HG02798 (cell line): ENCODE measurements around the gene ANO3.

ENCODE experiments used
- ATAC-seq: cut with Tn5 transposase; IDR thresholded peaks from one replicate; pipeline ENCODE4 v1.9.1; 2021; ENCODE audit warnings: mild to moderate bottlenecking; ENCODE audit not compliant: unreplicated experiment, poor library complexity

Gene ANO3

DNA sequence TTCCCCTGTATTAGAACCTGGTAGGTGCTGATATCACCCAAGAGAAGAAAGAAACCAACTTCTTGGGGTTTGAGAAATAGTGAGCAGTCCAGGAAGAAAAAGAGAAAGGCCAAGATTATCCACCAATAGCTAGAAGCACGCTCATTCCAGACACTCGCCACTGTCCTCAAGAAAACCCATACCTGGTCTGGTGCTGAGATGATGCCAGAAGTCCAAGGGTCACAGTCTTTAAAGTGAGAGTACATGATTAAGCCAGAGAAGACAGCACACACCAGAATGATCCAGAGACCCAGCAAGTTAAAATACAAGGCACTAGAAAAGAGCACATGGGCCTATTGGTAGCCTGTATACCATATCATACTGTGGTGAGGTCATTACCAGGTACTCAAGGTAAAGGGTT, 366.3 kb downstream of the ANO3 start:
- ATAC-seq, result no peak

DNA sequence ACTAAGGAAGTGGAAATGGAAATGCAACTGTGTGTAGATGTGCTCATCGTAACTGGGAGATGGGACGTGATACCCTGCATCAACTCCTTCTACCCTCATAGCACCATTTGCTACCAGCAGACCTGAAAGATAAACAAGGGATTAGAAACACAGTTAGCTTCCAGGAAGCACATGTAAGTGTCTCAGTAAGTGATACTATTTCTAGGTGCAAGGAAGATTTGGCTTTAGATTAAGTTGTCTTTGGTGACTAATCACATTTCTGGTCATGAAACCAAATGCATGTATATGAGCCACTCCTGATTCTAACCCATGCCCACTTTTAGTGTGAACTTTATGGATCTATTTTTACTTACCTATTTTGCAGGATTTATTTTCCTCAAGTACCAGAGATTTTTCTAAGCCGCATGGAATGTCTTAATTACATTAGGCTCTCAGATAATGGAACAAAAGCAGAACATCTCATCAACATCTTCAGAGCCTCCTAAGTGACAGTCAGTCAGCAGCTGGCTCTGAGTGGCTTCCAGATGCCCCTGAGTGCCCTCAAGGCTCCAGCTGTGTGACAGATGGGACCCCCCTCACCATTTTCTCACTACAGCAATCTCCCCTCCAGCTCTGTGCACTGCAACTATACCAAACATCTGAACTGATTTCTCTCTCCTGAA, 368.8 kb downstream of the ANO3 start:
- no peak for ATAC-seq

DNA sequence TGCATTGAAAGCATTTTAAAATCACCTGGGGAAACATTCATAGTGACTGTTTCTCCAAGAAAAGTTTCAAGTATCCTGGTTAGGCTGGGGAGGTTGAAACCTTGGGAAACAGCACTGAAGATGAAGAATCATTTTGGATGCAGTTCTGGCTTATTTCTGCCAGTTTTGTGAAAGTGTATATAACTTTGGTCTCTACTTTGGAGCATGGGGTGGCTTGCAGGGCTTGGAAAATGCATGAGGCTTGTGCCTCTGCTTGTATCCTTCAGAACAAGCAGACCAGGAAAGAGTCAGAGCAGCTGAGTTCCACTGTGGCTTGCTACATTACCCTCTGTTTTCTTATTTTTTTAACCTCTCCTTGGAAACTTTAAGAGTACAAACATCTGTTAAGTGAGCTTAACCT, 370.5 kb downstream of the ANO3 start:
- no peak for ATAC-seq

DNA sequence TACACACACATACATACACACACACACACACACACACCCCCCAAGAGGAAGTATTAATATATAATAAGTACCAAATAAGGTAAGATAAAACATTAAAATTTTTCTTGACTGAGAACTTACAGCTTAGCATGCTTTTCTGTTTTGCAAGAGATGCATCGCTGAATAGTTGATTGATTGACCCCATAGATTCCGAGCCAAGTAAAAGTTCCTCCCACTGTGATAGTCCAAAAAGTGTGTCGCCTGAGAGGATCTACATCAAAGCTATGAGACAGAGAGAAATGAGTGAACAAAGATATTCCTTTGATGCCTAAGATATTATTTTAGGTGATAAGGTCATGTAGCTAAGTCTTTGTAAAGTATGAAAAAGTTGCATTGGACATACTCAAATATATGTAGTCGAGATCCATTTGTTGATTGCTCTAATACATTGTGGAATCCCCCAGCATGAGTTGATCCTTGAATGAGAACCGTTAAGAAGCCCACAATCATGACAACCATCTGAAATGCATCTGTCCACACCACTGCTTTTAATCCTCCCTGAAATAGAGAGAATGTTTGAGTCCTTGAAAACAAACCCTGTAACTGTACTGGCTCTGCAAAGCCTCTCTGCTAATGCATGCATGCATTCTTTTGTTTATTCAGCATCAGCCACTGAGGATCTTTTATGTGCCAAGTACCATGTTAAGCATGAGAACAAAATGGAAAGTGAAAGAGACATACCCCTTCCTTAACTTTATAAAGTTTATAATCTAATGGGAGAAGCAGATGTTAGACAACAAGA, 371.7 kb downstream of the ANO3 start:
- no peak for ATAC-seq

DNA sequence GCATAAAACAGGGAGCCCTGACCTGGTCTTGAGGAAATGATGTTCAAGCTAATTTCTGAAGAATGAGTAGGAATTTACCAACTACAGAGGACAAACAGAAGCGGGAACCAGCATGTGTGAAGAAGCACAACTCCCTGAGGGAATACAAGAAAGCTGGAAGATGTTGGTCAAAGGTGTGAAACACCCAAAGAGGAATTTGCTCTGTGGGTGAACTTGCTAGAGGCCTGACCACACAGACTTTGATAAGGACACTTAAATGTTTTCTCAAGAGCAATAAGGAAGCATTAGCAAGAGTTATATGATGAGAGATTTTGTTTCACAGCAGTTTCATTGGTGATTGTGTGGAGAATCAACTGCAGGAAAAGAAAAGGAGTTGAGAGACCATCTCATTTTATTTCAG, 372.3 kb downstream of the ANO3 start:
- ATAC-seq, result no peak

DNA sequence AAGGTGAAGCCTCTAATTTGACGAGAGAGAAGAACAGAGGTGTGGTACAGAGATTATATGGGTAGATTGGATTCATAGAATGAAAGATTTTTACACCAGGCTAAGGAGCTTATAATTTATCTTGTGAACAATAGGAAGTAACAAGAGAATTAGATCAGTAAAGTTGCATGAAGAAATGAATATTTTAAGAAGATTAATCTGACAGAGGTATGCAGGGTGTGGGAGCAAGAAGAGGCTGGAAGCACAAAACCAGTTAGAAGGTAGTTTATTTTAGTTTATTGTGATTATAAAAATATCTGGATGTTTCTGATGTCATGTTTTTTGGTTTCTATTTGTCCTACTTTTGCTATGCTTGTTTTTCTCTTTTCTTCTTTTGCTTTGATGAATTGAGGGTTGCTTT, 374.3 kb downstream of the ANO3 start:
- ATAC-seq, result no peak

DNA sequence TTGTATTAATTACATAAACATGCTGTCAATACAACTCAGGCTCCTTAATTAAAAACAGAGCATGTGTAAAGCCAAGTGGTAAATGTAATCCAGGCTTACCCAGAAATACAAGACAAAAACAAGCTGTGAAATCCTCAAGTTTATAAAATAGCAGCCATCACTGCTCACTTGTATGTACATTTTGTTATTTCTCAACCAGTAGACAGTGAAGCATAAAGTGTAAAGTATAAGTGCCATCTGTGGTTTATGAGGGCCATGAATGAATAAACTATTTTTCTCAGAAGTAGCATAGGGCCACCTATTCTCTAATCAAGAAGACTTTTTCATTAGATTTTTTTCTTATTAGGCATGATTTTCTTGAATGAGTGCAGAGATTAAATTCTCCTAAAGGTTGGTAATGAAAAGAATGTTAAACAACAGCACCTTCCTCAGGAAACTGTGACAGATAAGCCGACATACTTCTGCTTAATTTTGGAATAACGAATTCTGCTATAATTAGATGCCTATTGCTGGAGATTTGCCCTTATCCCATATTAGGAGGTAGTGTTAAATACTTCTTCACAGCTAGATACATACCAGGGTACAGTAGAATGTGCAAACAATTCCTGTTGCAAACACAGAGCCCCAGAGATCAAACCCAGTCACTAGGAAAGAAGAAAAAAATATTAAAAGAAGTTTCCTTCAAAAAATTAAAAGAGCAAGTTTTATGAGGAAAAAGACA, 377.0 kb downstream of the ANO3 start:
- ATAC-seq, result no peak

DNA sequence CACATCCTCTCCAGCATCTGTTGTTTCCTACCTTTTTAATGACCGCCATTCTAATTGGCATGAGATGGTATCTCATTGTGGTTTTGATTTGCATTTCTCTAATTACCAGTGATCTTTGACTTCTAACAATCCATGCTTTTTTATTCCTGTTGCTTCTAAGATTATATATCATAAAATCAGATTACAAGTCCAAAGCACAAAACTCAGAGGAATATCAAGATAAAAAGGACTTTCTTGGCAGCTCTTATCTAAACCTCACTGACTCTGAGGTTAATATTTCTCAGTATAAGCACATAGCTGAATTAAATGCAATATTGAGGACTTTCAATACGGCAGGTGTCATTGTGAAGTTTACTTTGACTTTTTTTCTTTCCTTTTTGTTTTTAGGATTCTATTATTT, 378.6 kb downstream of the ANO3 start:
- no peak for ATAC-seq

DNA sequence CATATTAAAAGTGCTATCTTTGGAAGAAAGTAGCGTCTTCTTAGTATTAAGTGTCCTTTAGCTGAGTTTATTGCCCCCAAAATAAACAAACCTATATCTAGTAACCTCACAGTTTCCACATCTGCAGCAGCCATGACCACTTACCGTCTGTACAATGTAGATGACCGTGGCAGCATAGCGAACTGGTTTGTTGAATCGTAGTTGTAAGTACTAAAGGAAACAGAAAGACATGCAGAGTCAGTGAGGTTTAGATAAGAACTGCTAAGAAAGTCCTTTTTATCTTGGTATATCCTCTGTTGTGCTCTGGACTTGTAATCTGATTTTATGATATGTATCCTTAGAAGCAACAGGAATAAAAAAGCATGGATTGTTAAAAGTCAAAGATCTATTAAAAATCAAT, 380.6 kb downstream of the ANO3 start:
- ATAC-seq, result no peak
